Activated B cell treated with CpG ODN at 0.5 μM for 24 hours (primary cell): ENCODE measurements around the gene MTA2. TPM values are rescaled to one million over a fixed set of nuclear protein-coding genes. Genes with fewer than 3 reads are reported as not detected.

Experiments
- ATAC-seq: fragments of 200-7000 bp; cut with Tn5 transposase; one replicate; pipeline ENCODE4 v1.10.0; 2021; ENCODE audit warnings: low read depth, mild to moderate bottlenecking, moderate library complexity
- CTCF ChIA-PET: fragments of 350-600 bp; sonication (Branson Sonifier 250); formaldehyde crosslinking; loops from one replicate; lab custom pipeline; 2021; ENCODE audit warnings: antibody characterized with exemption; lab: Charles Lee
- POLR2A ChIA-PET: fragments of 350-600 bp; sonication (Branson Sonifier 250); formaldehyde crosslinking; loops from one replicate; lab custom pipeline; 2021; ENCODE audit warnings: antibody characterized with exemption; lab: Charles Lee
- DNase-seq: peaks from one replicate; pipeline ENCODE4 v3.0.0; 2022
- H3K27ac Mint-ChIP-seq: one replicate; pipeline ENCODE4 v1.8.0; 2020; ENCODE audit warnings: mixed read lengths
- H3K27me3 Mint-ChIP-seq: one replicate; pipeline ENCODE4 v1.8.0; 2021; ENCODE audit warnings: mixed read lengths
- H3K36me3 Mint-ChIP-seq: one replicate; pipeline ENCODE4 v1.8.0; 2021; ENCODE audit warnings: low read depth, mixed read lengths
- H3K4me1 Mint-ChIP-seq: one replicate; pipeline ENCODE4 v1.8.0; 2021; ENCODE audit warnings: mixed read lengths
- H3K4me3 Mint-ChIP-seq: one replicate; pipeline ENCODE4 v1.8.0; 2020; ENCODE audit warnings: mild to moderate bottlenecking, mixed read lengths
- H3K9me3 Mint-ChIP-seq: one replicate; pipeline ENCODE4 v1.8.0; 2020; ENCODE audit warnings: mixed read lengths
- intact Hi-C: fragments of 100-400 bp; cut with micrococcal nuclease; formaldehyde crosslinking; loops from one replicate; pipeline ENCODE4 v1.15.1; 2024
- total RNA-seq: library from RNA; stranded (reverse); gene quantifications from 2 replicates; pipeline ENCODE4 v1.2.3, GENCODE V29; 2022
- TF ChIP-seq, protein P1 (sequence below): fragments of 200-600 bp; IDR thresholded peaks from one replicate; pipeline ENCODE4 v1.8.0; 2022; ENCODE audit warnings: antibody characterized with exemption, mild to moderate bottlenecking

The MTA2 gene
- total RNA-seq, 1 donor from 2014 or later: 175 TPM

GRCh38 chr11:62610403-62610802 lies 8.7 kb upstream of the MTA2 start:
- POLR2A ChIA-PET: interaction anchor here (0.5 to 5.8 kb wide), 11 partner anchors 7 to 208 kb away, joined by 3 to 63 read pairs (median 5); partner anchors contain the start of genes B3GAT3, C11orf98, CSKMT and EEF1G
- DNase-seq: no peak
- CTCF ChIA-PET: interaction anchor here (2.2 kb wide), 1 partner anchor 186 kb away, joined by 6 read pairs; no protein-coding TSS in a partner anchor
- no peaks in the 10 kb centered on the region for H3K27me3 Mint-ChIP-seq
- no peaks in the 10 kb centered on the region for H3K9me3 Mint-ChIP-seq
- H3K4me1 Mint-ChIP-seq: peaks cover 31% of the 10 kb centered on the region
- TF ChIP-seq, protein P1, sequence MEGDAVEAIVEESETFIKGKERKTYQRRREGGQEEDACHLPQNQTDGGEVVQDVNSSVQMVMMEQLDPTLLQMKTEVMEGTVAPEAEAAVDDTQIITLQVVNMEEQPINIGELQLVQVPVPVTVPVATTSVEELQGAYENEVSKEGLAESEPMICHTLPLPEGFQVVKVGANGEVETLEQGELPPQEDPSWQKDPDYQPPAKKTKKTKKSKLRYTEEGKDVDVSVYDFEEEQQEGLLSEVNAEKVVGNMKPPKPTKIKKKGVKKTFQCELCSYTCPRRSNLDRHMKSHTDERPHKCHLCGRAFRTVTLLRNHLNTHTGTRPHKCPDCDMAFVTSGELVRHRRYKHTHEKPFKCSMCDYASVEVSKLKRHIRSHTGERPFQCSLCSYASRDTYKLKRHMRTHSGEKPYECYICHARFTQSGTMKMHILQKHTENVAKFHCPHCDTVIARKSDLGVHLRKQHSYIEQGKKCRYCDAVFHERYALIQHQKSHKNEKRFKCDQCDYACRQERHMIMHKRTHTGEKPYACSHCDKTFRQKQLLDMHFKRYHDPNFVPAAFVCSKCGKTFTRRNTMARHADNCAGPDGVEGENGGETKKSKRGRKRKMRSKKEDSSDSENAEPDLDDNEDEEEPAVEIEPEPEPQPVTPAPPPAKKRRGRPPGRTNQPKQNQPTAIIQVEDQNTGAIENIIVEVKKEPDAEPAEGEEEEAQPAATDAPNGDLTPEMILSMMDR: no peak
- peaks cover 54% of the 10 kb centered on the region for H3K36me3 Mint-ChIP-seq
- ATAC-seq: no peak
- peak overlapping the region; percentile 93 for H3K4me3 Mint-ChIP-seq
- intact Hi-C loops: loop anchor here (5.0 kb wide), 1 partner anchor 232 kb away; no protein-coding TSS in a partner anchor
- H3K27ac Mint-ChIP-seq: peak overlapping the region; percentile 46

- H3K27me3 Mint-ChIP-seq: no peaks in the 10 kb centered on the region
- peaks cover 55% of the 10 kb centered on the region for H3K36me3 Mint-ChIP-seq
- TF ChIP-seq, protein P1: no peak
- POLR2A ChIA-PET: interaction anchor here (0.9 to 5.5 kb wide), 5 partner anchors 9 to 44 kb away, joined by 3 to 63 read pairs (median 5); partner anchors contain the start of genes B3GAT3, INTS5 and TUT1
- no peak for ATAC-seq
- H3K27ac Mint-ChIP-seq: no peak overlapping the region
- intact Hi-C loops: no loop called here
- no peaks in the 10 kb centered on the region for H3K9me3 Mint-ChIP-seq
- CTCF ChIA-PET: interaction anchor here (1.1 to 1.3 kb wide), 2 partner anchors 17 to 184 kb away, joined by 3 to 4 read pairs; partner anchors contain the start of gene TUT1
- no peak for DNase-seq
- no peak overlapping the region for H3K4me3 Mint-ChIP-seq
- peaks cover 31% of the 10 kb centered on the region for H3K4me1 Mint-ChIP-seq
Observed at GRCh38 chr11:62608776-62609175, 7.1 kb upstream of the MTA2 start.

DNA sequence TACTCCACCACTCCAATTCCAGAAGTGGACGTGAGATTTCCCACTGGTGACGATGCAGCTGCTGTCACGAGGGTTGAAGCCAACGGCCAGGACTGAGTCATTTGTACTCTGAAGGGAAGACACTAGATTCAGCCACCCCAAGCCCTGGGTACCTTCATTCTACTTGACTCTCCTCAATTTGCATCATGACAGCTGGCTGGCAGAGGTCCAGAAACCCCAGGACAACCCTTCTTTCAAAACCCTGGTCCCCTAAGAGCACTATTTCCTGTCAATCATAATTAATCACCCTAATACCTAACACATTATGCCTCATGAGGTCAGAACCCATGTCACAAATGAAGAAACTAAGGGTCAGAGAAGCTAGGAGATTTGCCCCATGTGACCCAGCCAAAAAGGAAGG lies 6.0 kb upstream of the MTA2 start:
- intact Hi-C loops: no loop called here

GRCh38 chr11:62605902-62606301 lies 4.2 kb upstream of the MTA2 start:
- Mint-ChIP-seq H3K36me3 (peaks cover 59% of the 10 kb centered on the region), H3K27ac (no peak overlapping the region), H3K27me3 (no peaks in the 10 kb centered on the region), H3K4me3 (no peak overlapping the region), H3K9me3 (no peaks in the 10 kb centered on the region), H3K4me1 (peaks cover 31% of the 10 kb centered on the region)
- intact Hi-C loops: no loop called here
- ATAC-seq (no peak), DNase-seq (no peak)
- ChIA-PET CTCF (interaction anchor here (1.4 kb wide), 1 partner anchor 16 kb away, joined by 3 read pairs; the partner anchor contains the start of gene B3GAT3), POLR2A (interaction anchor here (0.7 to 8.2 kb wide), 2 partner anchors 14 to 1249 kb away, joined by 3 to 246 read pairs; partner anchors contain the start of gene TUT1)
- TF ChIP-seq, protein P1: no peak

More for the DNA sequence above, 6.0 kb upstream of the MTA2 start:
- ChIA-PET POLR2A (interaction anchor here (0.5 to 1.8 kb wide), 7 partner anchors 8 to 234 kb away, joined by 3 to 5 read pairs (median 3); partner anchors contain the start of genes C11orf98, CSKMT, INTS5 and TUT1), CTCF (no interaction called here)
- DNase-seq (no peak), ATAC-seq (no peak)
- Mint-ChIP-seq H3K36me3 (peaks cover 61% of the 10 kb centered on the region), H3K27me3 (no peaks in the 10 kb centered on the region), H3K27ac (peak overlapping the region; percentile 41), H3K4me3 (no peak overlapping the region), H3K9me3 (no peaks in the 10 kb centered on the region), H3K4me1 (peaks cover 36% of the 10 kb centered on the region)
- TF ChIP-seq, protein P1: no peak

- ATAC-seq: no peak
- intact Hi-C loops: no loop called here
- CTCF ChIA-PET: interaction anchor here (1.4 kb wide), 1 partner anchor 17 kb away, joined by 3 read pairs; the partner anchor contains the start of gene B3GAT3
Observed at GRCh38 chr11:62605467-62605866, 3.8 kb upstream of the MTA2 start.

More at GRCh38 chr11:62605467-62605866, 3.8 kb upstream of the MTA2 start:
- TF ChIP-seq, protein P1: no peak
- peaks cover 60% of the 10 kb centered on the region for H3K36me3 Mint-ChIP-seq
- no peaks in the 10 kb centered on the region for H3K9me3 Mint-ChIP-seq
- no peak for DNase-seq
- H3K4me3 Mint-ChIP-seq: no peak overlapping the region
- no peak overlapping the region for H3K27ac Mint-ChIP-seq
- POLR2A ChIA-PET: interaction anchor here (0.6 to 8.2 kb wide), 3 partner anchors 13 to 89 kb away, joined by 4 to 246 read pairs (median 5); partner anchors contain the start of gene TUT1
- H3K4me1 Mint-ChIP-seq: peaks cover 30% of the 10 kb centered on the region
- H3K27me3 Mint-ChIP-seq: no peaks in the 10 kb centered on the region
